OCI-LY1 (cell line): ENCODE data around the gene SAC3D1.

Experiments
- EZH2 ChIP-seq: fragments of 200-600 bp; sonication (generic), shearing (Covaris generic); IDR thresholded peaks from 2 replicates; pipeline ENCODE4 v1.8.0; 2017; ENCODE audit warnings: borderline replicate concordance, mixed run types, mild to moderate bottlenecking, antibody characterized with exemption, low read length, moderate library complexity, mixed read lengths
- TF ChIP-seq, protein P1 (sequence below): fragments of 200-600 bp; sonication (generic), shearing (Covaris generic); IDR thresholded peaks from 2 replicates; pipeline ENCODE4 v1.5.1; 2017; ENCODE audit warnings: mild to moderate bottlenecking, antibody characterized with exemption, low read length, moderate library complexity, mixed read lengths

GRCh38 chr11:65008873-65009272 lies 32.1 kb upstream of the SAC3D1 start:
- TF ChIP-seq EZH2 = no peak
- TF ChIP-seq, protein P1, sequence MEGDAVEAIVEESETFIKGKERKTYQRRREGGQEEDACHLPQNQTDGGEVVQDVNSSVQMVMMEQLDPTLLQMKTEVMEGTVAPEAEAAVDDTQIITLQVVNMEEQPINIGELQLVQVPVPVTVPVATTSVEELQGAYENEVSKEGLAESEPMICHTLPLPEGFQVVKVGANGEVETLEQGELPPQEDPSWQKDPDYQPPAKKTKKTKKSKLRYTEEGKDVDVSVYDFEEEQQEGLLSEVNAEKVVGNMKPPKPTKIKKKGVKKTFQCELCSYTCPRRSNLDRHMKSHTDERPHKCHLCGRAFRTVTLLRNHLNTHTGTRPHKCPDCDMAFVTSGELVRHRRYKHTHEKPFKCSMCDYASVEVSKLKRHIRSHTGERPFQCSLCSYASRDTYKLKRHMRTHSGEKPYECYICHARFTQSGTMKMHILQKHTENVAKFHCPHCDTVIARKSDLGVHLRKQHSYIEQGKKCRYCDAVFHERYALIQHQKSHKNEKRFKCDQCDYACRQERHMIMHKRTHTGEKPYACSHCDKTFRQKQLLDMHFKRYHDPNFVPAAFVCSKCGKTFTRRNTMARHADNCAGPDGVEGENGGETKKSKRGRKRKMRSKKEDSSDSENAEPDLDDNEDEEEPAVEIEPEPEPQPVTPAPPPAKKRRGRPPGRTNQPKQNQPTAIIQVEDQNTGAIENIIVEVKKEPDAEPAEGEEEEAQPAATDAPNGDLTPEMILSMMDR = no peak
